HG03175 (cell line): ENCODE measurements around the gene ADRM1.

Experiments
- ATAC-seq: cut with Tn5 transposase; IDR thresholded peaks from one replicate; pipeline ENCODE4 v1.9.1; 2021; ENCODE audit warnings: mild to moderate bottlenecking, moderate library complexity; ENCODE audit not compliant: unreplicated experiment

The ADRM1 gene

DNA sequence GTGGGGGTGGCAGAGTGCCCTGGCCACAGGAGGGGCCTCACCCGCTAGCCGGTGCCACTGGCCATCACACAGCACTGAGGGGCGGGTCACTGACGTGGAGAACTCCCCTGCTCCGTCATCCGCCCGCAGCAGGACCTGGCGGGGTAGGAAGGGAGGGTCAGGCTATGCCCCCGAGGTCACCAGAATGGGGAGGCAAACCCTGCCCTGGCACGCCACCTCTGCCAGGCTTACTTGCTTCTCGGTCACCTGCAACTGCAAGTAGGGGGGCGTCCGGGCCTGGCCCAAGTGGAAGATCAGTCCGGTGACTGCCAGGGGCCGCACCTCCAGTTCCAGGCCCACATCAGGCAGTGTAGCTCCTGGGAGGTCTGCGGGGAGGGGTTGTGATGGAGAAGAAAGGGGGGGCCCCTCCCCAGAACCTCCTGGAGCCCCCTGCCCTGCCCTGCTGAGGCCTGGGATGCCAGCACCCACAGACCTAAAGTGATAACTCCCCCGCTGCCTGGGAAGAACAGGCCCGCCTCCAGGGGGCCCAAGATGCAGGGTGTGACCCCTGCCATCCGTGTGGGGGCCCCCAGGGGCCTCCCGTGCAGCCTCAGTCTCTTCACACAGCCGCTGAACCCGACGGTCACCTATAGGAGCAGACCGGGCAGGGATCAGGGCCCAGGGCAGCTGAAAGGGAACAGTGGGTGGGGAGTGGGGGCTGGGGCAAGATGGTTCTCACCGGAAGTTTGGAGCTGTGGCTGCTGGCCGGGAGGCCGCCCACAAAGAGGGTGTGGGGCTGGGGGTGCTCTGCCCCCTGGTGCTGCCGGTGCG is 7.4 kb downstream of the ADRM1 start:
- no peak for ATAC-seq

DNA sequence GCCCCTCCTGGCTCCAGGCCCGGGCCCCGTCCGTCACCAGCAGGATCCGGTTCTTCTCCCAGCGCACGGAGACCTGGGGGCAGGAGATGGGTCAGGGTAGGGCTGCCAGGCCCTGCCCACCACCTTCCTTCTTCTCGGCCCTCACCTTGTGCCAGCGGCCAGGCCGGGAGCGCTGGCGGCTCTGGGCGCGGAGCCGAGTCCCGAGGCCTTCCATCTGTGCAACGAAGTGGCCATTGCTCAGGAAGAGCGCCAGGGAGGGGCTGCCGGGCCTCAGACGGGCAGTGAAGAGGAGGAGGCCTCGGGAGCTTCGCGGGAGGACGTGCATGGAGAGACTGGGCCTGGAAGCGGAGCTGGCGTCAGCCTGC is 7.9 kb downstream of the ADRM1 start:
- ATAC-seq, result no peak

DNA sequence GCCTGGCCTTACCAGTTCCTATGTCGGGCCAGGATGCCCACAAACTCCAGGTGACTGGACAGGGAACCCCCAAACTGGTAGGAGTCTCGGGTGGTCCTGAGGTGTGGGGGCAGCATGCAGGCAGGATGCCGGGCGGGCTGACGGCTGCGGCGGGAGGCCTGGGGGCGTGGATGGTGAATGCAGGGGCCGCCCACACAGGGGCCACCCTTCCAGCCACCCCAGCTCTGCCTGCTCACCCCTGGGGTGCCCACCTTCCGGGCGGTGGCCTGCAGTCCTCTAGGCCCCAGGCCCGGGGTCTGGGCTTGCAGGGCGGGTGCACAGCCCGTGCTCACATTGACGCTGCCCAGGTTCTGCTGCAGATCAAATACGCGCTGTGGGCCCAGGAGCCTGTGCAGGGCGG is 8.4 kb downstream of the ADRM1 start:
- no peak for ATAC-seq

DNA sequence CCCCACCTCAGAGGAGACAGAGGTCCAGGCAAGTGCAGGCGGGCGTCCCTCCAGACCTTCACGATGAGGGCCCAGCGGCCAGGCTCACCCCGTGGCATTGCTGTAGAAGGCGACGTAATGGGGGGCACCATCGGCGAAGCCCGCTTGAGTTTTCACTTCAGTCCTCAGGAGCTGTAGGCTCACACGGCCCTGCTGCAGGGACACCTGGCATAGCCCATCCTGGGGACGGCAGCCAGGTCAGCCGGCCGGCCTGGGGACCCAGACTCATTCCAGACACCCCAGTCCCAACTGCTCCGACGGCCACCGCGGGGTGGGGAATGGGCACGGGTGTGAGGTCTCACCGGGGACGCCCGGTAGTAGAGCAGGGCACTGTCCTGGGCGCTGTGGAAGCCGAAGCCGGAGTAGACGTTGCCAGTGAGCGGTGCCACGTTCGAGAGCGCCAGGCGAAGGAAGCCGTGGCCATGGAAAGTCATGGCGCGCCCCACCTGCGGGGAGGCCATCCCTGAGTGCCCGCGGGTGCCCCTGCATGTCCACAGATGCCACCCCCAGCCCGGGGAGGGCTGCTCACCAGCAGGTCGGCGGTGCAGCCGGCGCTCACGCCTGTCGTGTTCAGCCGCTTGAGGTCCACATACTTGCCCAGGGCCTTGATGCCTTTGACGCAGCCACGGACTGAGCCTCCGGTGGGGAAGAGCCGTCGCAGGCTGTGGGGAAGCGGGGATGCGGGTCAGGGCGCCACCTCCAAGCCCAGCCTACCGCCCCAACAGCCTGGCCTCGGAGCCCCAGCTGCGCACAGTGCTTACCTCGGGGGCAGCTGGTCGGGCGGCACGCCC is 9.2 kb downstream of the ADRM1 start:
- ATAC-seq, result no peak

DNA sequence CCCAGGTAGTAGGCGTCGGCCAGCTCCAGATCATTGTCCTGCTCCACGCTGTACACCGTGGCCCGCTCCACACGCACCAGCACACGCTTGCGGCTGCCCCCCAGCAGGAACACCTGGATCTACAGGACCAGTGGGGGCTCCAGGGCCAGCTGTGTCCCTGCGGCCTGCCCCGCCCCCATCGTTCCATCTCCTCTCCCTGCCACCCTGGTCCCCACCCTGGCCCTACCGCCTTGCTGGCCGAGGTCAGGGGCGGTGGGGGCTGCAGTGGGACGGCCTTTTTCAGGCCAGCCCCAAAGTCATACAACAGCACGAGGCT is 9.8 kb downstream of the ADRM1 start:
- ATAC-seq, result no peak

DNA sequence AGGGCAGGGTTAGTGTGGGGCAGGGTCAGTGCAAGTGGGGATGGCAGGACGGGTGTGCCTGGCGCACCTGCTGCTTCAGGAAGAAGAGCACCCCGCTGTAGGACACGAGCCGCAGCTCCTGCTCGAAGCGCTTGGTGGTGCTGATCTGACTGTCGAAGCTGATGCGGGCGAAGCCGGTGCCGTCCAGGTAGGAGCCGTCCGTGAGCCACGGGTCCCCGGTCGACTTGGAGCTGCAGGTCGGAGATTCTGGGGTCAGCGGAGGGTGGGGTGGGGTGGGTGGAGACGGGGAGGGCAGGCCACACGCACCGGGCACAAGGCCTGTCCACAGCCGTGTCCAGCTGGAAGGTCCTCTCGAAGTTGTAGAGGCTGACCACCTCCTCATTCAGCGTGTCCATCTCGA is 10.2 kb downstream of the ADRM1 start:
- ATAC-seq, result no peak

DNA sequence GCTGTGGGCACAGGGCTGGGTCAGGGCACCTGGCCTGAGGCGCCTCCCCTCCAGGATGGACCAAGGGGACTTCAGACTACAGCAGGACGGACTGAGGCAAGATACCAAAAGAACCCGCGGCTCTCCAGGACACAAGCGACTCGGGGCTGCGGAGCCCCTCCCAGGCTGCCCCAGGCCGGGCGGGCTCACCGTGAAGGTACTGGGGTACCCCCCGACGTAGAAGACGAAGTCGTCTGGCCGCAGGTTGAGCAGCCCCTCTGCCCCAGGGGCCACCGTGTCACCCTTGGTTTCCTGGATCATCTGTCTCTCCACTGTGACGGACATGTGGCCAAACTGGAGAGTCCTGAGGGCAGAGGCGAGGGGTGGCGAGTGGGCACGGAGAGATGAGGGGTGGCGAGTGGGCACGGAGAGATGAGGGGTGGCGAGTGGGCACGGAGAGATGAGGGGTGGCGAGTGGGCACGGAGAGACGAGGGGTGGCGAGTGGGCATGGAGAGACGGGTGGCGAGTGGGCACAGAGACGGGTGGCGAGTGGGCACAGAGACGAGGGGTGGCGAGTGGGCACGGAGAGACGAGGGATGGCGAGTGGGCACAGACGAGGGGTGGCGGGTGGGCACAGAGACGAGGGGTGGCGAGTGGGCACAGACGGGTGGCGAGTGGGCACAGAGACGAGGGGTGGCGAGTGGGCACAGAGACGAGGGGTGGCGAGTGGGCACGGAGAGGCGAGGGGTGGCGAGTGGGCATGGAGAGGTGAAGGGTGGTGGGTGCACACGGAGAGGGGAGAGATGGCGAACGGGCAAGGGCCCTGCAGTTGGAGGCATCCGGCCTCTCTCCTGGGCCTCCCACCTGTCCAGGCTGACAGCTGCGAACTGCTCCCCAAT is 10.9 kb downstream of the ADRM1 start:
- ATAC-seq, result no peak

DNA sequence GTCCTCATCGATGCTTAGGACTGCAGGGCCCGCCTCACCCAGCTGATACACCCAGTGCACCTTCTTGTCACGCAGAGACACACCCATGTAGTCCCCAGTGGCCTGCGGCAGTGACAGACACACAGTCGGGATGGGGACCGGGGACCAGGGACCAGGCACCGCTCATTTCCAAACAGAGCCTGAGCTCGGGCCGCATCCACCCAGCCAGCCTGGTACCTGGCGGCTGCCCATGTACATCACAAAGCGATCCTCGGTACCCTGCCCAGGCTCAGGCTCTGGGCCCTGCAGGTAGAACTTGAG is 11.5 kb downstream of the ADRM1 start:
- ATAC-seq, result no peak

DNA sequence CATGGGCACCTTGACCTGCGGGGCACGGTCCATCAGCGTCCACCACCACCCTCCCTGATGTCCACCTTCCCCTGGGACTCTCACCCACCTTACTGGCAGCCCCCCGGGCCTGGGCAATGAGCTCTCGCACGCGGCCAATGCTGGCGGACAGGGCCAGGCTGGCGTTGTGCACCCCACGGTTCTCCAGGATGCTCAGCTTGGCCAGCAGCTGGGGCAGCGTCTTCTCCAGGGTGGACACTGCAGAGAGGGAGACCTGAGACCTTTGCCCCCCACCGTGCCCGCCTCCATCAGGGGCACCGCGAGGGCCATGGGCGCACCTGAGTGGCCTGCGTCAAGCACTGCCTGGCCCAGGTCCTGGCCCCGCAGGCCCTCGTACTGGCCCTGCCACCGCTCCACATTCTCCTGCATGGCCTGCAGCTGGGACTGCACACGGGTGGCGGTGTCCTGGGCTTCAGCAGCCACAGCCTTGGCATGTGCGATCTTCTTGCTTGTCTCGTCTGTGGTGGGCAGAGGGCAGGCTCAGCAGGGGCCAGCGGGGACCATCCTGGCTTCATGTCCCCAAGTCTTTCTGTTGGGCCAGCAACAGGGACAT is 12.0 kb downstream of the ADRM1 start:
- ATAC-seq, result no peak

DNA sequence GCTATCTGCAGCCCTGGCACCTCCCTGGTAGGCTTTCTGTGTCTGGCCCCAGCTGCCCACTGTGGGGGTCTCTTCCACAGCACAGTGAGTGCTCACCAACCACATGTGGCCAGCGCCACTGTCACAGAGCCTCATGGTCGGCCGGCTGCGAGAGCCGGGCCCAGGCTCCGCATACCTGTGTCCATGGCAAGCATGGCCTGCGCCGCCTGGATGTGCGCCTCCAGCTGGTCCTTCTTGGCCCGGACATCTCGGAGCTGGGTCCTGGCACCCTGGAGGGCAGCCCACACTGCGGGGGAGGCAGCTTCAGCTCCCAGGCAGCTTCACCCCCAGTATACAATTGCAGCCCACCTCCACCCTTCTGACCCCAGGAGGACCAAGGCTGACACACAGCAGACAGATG is 13.0 kb downstream of the ADRM1 start:
- ATAC-seq, result no peak

DNA sequence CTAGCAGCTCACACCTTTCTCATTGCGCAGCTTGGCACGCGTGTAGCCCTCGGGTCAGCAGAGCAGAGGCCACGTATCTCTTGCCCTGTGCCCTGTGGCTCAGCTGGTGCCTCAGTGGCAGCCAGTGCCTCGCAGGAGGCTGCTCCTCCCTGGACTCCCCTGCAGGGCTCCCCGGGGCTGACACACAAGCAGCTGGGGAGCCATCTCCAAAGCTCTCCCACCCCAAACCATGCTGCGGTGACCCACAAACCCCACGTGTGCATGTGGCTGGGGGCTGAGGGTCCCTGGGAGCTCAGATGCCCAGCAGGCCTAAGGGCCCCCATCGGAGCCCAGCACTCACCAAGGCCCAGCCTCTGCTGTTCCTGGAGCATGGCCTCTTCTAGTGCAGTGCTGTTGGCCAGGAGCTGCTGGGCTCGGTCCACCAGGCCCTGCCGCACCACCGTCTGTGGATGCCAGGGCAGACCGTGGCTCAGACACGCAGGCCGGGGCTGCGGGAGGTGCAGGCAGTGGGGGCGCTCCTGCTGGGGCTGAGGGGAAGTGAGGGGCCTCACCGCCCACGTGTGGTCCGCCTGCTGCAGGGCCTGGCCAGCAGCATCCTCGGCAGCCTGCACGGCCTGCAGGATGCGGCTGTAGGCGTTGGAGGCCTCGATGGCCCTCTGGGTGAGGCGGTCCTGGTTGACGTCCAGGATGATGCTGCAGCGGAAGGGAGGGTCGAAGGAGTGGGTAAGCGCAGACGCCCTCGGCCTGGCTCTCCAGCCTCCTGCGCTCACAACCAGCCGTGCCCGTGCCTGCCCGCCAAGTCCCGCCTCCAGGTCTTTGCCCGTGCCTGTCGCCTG is 13.8 kb downstream of the ADRM1 start:
- no peak for ATAC-seq

DNA sequence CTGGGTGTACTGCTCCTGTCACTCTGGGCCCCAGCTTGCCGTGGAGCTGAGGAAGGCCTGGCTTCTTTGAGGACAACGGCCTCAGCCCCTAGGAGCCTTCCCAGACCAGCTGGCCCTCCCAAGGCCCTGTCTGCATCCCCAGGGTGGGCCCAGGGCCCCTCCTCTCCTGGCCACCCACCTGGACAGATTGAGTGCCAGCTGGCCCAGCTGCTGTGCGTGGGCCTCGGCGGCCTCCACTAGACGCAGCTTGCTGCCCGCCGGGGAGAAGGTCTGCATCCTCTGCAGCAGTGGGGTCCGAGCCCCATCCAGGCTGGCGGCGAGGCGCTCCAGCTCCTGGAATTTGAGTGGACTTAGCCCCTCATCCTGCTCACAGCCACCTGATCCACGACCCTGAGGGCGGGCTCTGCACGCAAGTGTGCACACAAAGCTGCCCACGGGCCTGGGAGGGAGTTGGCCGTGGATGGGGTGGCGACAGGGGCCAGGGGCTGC is 14.4 kb downstream of the ADRM1 start:
- ATAC-seq, result no peak

DNA sequence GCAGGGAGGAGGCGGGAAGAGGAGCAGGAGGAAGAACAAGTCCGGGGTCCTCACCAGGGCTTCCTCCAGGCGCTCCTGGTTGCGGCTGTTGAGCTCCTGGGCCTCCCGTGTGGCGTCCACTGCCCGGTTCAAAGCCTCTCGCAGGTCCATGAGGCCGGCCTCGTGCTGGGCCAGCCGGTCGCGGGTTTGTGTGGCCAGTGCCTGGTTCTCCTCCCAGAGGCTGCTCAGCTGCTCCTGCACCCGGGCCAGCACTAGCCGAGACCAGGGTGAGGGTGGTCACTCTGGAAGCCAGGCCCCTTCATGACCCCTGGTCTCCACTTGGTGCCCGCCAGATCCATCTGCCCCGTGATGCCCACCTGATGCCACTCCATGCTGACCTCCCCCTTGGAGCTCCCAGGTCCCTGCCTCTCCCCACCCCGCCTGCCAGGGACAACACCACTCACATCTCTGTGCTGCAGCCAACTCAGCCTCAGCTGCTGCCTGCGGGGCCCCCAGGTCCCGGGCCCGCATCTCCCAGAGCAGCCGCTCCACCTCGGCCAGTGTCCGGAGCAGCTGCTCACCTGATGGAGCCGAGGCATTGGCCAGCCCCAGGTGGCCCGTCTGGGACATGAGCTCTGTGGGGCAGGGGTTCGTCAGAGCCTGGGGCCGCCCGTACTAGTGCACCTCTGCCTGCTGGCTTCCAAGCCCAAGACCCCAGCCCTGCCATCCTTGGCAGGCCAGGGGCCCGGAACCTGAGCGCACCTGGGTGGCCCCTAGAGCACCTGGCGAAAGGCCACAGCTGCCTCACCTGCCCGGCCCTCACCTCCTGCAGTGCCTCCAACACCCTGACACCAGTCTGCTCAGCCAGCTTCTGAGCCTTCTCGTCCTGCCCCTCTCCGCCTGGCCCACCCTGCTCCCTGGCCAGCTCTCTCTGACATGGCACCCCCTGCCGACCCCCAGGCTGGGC is 15.9 kb downstream of the ADRM1 start:
- no peak for ATAC-seq

DNA sequence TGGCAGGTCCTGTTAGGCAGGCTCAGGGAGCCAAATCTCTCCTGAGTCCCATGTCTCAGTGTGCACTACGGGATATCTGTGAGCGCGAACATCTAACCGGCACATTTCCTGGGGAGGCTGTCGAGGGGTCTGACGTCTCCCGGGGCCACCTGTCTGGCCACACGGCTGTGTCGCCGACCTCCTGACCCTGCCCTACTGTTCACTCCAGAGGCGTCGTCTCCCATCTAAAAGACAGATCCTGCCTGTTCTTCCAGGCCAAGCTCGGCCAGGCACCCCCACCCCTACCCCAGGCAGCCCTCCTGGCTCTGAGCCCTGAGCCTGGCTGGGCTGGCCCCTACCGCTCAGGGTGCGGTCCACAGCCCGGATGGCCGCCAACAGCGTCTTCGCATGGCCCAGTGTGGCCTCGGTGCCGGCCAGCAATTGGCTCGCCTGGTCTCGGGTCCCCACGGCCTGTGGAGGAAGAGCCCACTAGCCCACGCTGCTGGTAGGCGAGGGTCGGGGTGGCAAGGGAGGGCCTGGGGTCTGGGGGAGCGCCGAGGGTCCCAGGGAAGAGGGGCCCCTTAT is 16.6 kb downstream of the ADRM1 start:
- no peak for ATAC-seq

DNA sequence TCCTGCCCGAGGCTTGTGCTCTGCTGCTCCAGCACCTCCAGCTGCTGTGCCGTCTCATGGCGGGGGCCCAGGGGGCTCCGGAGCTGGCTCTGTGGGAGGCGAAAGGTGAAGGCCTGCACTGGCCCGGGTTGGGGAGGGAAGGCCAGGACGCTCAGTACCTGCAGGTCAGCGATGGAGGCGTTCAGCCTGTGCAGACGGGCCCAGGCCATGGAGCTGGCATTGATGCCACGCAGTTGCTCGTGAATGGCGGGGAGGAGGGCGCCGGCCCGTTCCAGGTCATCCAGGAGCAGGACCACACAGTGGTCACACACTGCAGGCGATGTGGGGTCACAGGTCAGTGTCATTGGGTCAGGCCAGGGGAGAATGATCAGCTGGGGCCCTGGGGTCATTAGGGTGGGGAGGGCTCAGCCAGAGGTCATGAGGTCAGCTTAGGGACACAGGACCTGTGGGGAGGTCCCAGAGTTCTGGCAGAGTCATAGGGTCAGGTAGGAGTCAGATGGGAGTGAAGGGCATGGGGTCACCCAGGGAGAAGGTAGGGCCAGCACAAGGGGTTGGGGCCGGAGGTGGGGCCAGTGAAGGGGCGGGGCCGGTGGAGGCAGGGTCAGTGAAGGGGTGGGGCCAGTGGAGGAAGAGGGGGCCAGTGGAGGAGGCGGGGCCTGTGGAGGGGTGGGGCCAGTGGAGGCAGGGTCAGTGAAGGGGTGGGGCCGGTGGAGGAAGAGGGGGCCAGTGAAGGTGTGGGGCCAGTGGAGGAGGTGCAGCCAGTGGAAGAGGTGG is 18.0 kb downstream of the ADRM1 start:
- no peak for ATAC-seq

DNA sequence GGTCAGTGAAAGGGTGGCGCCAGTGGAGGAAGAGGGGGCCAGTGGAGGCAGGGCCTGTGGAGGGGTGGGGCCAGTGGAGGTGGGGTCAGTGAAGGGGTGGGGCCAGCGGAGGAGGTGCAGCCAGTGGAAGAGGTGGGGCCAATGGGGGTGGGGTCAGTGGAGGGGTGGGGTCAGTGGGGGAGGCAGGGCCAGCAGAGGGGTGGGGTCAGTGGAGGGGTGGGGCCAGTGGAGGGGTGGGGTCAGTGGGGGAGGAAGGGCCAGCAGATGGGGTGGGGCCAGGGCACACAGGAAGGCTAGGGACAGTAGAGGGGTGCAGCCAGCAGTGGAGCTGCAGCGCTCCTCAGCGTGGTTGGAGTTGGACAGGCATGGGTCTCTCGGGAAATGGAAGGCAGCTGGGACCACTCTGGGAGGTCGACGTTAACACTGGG is 18.7 kb downstream of the ADRM1 start:
- no peak for ATAC-seq

DNA sequence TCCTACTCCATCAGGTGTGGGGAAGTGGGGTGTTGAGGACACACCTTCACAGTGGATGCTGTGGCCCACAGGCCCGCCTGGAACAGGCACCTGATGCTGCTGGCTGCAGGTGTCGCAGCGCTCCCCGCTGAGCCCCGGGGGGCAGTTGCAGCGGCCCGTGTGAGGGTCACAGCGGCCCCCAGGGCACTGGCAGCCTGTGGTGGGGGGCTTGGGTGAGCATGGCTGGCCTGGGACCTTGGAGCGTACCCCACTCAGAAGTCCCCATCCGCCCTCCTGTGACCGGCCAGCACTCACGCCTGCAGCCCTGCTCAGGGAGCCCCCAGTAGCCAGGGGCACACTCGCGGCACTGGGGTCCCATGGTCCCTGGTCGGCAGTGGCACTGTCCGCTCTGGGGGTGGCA is 19.2 kb downstream of the ADRM1 start:
- no peak for ATAC-seq

DNA sequence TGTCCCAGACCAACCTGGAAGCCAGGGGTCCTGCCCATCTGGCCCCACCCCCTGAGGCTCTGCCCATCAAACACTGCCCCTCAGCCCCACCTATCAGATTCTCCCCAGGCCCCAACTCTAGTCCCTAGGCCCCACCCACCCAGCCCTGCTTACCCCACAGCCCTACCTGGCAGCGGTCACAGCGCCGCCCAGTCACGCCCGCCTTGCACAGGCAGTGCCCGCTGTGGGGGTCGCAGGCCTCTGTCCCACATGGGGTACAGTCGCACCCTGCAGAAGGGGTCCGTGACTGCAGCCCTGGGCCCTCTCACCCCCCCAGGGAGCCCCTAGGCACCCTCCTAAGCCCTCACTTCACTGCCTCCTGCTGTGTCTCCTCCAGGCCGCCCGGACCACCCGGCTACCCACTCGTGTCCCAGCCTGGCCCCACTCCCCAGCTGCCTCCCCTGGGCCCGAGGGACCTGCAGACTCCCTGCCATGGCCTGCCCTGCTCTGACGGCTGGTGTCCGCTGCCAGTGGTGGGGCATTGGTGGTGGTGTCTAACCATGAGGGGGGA is 19.8 kb downstream of the ADRM1 start:
- ATAC-seq, result no peak
